GM18861 (cell line): ENCODE measurements around the gene UBXN2A.

Source experiments
- ATAC-seq: cut with Tn5 transposase; IDR thresholded peaks from one replicate; pipeline ENCODE4 v1.9.1; 2021; ENCODE audit not compliant: unreplicated experiment

Gene UBXN2A

GRCh38 chr2:23939987-23940717 is at the start of gene UBXN2A:
TSS of gene UBXN2A (plus strand) at chr2:23940463. CDS start at chr2:23958315, 17,852 bp downstream.
- peak; percentile 60 for ATAC-seq

- ATAC-seq, result no peak
Observed at GRCh38 chr2:23900133-23900532, 40.1 kb upstream of the UBXN2A start.

GRCh38 chr2:23900541-23901322 is 39.5 kb upstream of the UBXN2A start:
- ATAC-seq, result no peak

GRCh38 chr2:23901966-23902846 is 38.1 kb upstream of the UBXN2A start:
- ATAC-seq, result no peak

GRCh38 chr2:23903034-23903433 is 37.2 kb upstream of the UBXN2A start:
- ATAC-seq, result no peak

GRCh38 chr2:23904215-23904614 is 36.0 kb upstream of the UBXN2A start:
- ATAC-seq, result no peak

- no peak for ATAC-seq
Observed at GRCh38 chr2:23904692-23905091, 35.6 kb upstream of the UBXN2A start.

- ATAC-seq, result no peak
Observed at GRCh38 chr2:23905155-23905554, 35.1 kb upstream of the UBXN2A start.

GRCh38 chr2:23912054-23912453 is 28.2 kb upstream of the UBXN2A start:
- ATAC-seq, result no peak

GRCh38 chr2:23915327-23915726 is 24.9 kb upstream of the UBXN2A start:
- ATAC-seq, result no peak

- peak; percentile 62 for ATAC-seq
Observed at GRCh38 chr2:23916727-23917405, 23.4 kb upstream of the UBXN2A start.

GRCh38 chr2:23918837-23919489 is 21.3 kb upstream of the UBXN2A start:
- ATAC-seq, result no peak

- ATAC-seq, result no peak
Observed at GRCh38 chr2:23924589-23925359, 15.5 kb upstream of the UBXN2A start.

GRCh38 chr2:23925702-23926289 is 14.5 kb upstream of the UBXN2A start:
- peak; percentile 42 for ATAC-seq

- ATAC-seq, result peak; percentile 9
Observed at GRCh38 chr2:23926290-23926749, 13.9 kb upstream of the UBXN2A start.

- peak; percentile 78 for ATAC-seq
Observed at GRCh38 chr2:23926750-23927571, 13.3 kb upstream of the UBXN2A start, which contains the start of gene ATAD2B. TSS of gene ATAD2B (minus strand) at chr2:23927123. CDS start at chr2:23926770, 353 bp downstream.

GRCh38 chr2:23934259-23934658 is 6.0 kb upstream of the UBXN2A start:
- no peak for ATAC-seq
